HG03521 (cell line): ENCODE data around the gene LHFPL3.
"Not testable (repeated sequence)": the region's sequence is repeated elsewhere in the genome, so short reads cannot be mapped to it uniquely, and the experiment has no call there.

Source experiments
- ATAC-seq: cut with Tn5 transposase; IDR thresholded peaks from one replicate; pipeline ENCODE4 v1.9.1; 2021; ENCODE audit warnings: mild to moderate bottlenecking, moderate library complexity; ENCODE audit not compliant: unreplicated experiment

LHFPL3 gene

DNA sequence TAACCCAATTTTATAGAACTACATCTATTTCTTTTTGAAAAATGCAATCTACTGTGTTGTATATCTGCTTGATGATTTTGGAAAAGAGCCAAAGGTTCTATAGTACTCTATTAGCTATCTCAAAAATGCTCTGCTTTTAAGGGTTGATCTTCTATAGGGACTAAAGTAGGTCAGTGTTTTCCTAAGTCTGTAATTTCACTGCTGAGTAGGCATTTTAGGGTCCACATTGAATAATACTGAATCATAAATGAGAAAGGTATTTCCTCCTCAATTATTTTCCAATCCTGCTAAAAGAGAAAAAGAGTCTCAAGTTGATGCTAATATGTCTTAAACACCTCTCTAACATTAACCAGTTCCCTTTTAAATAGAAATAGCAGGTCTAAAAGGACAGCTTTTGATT, 244.2 kb downstream of the LHFPL3 start:
- no peak for ATAC-seq

- ATAC-seq = no peak
These were observed 256.2 kb downstream of the LHFPL3 start for GRCh38 chr7:104584620-104585019.

- not testable (repeated sequence) for ATAC-seq
These were observed 267.2 kb downstream of the LHFPL3 start for GRCh38 chr7:104595591-104595990.

- no peak for ATAC-seq
These were observed 275.6 kb downstream of the LHFPL3 start for GRCh38 chr7:104603957-104604356.

DNA sequence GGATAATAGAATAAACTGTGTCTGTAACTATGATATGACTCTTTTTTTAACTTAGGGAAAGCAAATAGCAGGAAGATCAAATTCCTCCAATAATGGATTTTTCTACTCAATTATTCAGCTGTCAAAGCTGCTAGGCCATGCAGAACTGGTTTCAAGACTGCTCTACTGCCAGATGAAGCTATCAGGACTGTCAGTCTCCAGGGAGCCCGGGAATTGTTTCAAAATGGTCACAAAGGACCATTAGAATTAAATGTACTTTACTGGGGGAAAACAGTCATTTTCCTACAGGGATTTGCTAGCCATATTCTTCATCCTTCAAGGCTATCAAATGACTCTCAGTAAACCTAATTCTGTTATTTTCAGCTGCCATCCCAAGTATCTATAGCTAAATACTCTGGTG, 276.3 kb downstream of the LHFPL3 start:
- no peak for ATAC-seq

DNA sequence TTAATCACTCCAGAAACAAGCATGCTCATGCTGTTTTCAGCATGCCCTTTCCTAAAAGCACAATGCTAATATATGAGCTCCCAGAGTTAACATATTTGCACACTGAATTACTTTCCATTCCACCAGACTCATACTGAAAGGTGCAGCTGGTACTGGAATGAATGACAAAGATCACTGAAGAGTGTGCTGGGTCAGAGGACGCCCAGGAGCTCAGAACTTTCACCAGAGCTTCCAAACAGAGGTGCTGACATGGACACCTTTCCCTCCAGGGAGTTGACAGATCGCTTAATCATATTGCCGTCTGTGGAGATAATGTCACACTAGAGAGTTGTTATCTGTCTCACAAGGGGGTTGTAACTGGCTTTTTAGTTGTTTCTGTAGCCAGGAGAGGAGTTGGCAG, 292.9 kb downstream of the LHFPL3 start:
- no peak for ATAC-seq

GRCh38 chr7:104625956-104626355, 297.6 kb downstream of the LHFPL3 start:
- no peak for ATAC-seq

GRCh38 chr7:104627516-104627915, 299.1 kb downstream of the LHFPL3 start:
- no peak for ATAC-seq

- no peak for ATAC-seq
These were observed 299.6 kb downstream of the LHFPL3 start for GRCh38 chr7:104628017-104628416.

- no peak for ATAC-seq
These were observed 301.0 kb downstream of the LHFPL3 start for GRCh38 chr7:104629408-104629807.

- ATAC-seq = no peak
These were observed 312.1 kb downstream of the LHFPL3 start for GRCh38 chr7:104640506-104640905.

- ATAC-seq = no peak
These were observed 314.2 kb downstream of the LHFPL3 start for GRCh38 chr7:104642560-104642959.

DNA sequence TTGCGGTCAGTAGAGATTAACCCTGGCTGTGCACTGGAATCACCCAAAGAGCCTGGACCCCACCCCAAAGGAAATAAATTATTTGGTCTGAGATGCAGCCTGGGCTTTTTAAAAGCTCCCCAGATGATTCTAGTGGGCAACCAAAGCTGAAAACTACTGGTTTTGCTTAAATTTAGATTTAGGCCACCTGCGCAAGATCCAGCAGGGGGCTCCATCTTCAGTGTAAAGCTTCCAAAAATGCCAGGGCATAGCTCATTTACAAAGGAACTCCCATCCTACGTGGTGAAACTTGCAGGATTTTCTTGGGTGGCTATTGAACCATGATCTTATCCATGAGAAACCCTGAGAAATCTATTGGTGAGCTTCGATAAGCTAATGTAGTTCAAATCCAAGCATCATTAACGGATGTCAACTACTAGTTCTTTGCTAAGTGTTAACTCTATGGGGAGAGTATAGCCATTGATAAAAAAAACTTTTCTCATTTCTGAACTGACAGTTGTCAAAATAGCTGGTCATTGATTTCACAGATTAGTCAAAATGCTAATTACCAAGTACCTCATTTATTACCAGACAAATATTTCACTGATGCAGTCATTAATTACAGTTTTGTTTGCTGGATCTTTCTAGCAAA, 315.3 kb downstream of the LHFPL3 start:
- ATAC-seq = no peak

- ATAC-seq = no peak
These were observed 322.7 kb downstream of the LHFPL3 start for GRCh38 chr7:104650991-104651640.

DNA sequence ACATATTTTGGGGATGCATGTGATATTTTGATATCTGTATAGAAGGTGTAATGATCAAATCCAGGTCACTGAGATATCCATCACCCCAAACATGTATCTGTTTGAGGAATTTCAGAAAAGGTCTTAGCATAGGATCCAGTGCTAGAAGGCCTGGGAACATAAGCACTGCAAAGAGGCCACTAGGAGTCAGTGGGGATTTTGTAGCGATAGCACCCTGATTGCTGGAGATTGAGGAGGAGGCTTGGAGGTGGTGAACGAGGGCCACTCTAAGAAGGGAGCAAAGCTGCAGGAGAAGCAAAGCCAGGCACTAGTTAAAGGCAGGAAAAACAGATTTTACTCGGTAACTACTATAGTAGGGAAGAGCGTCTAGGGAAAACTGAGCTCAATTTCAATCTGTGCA, 324.0 kb downstream of the LHFPL3 start:
- no peak for ATAC-seq

DNA sequence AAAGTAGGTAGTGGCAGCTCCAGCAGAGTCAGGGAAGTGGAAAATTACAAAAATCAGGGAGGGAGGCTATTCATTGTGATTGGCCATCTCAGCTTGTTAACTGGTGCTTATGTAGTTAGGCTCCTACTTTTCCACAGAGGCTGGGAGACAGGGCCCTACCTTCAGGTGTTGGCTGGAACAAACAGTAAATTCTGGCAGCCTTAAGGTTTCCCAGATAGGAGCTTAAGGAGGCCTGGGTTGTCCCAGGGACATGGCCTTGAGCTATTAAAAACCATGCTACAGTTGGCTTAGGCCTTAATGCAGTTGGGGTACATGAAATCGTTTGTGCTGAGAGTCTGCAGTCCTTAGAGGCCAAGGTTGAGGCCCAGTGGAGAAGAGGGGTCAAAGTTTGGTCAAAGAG, 324.5 kb downstream of the LHFPL3 start:
- no peak for ATAC-seq

- no peak for ATAC-seq
These were observed 325.5 kb downstream of the LHFPL3 start for GRCh38 chr7:104653825-104654401.

- no peak for ATAC-seq
These were observed 327.2 kb downstream of the LHFPL3 start for GRCh38 chr7:104655592-104655991.

- ATAC-seq = no peak
These were observed 328.1 kb downstream of the LHFPL3 start for GRCh38 chr7:104656467-104656866.

DNA sequence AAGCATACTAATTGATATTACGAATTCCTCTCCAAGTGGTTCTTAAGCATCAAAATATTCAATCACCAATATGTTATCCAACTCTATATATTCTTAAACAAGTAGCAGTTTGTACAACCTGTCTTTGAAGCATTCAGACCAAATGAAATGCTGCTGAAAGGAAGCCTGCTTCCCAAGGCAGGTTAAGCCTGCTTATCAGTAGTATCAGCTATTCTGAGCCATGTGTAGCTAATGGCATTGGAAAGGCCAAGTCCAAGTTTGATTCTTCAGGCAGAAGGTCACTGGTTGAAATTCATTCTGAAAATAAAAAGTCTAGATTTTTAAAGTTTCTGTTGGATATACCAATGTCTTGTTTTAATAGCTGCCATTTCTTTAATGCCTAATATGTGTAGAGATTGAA, 328.7 kb downstream of the LHFPL3 start:
- no peak for ATAC-seq

GRCh38 chr7:104661575-104661974, 333.2 kb downstream of the LHFPL3 start:
- ATAC-seq = no peak

GRCh38 chr7:104664648-104665047, 336.2 kb downstream of the LHFPL3 start:
- ATAC-seq = no peak
